ENCODE results near the gene RB1.

DNA sequence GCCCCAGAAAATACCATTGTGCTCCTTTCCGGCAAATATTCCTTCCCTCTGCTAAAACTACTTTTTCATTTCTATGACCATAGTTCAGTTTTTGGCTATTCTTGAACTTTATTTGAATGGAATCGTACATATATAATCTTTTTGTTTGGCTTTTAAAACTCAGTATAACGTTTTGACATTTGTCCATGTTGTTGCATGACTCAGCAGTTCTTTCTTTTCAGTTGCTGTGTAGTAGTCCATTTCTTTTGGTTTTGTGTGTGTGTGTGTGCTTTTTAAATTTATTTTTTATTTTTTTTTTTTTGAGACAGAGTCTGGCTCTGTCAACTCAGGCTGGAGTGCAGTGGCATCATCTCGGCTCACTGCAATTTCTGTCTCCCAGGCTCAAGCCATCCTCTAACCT, 35.5 kb upstream of the RB1 start:
- TF ChIP-seq, protein P1, sequence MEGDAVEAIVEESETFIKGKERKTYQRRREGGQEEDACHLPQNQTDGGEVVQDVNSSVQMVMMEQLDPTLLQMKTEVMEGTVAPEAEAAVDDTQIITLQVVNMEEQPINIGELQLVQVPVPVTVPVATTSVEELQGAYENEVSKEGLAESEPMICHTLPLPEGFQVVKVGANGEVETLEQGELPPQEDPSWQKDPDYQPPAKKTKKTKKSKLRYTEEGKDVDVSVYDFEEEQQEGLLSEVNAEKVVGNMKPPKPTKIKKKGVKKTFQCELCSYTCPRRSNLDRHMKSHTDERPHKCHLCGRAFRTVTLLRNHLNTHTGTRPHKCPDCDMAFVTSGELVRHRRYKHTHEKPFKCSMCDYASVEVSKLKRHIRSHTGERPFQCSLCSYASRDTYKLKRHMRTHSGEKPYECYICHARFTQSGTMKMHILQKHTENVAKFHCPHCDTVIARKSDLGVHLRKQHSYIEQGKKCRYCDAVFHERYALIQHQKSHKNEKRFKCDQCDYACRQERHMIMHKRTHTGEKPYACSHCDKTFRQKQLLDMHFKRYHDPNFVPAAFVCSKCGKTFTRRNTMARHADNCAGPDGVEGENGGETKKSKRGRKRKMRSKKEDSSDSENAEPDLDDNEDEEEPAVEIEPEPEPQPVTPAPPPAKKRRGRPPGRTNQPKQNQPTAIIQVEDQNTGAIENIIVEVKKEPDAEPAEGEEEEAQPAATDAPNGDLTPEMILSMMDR (IDR thresholded peaks at IDR 0.05), result no peak
- TF ChIP-seq, protein P2, sequence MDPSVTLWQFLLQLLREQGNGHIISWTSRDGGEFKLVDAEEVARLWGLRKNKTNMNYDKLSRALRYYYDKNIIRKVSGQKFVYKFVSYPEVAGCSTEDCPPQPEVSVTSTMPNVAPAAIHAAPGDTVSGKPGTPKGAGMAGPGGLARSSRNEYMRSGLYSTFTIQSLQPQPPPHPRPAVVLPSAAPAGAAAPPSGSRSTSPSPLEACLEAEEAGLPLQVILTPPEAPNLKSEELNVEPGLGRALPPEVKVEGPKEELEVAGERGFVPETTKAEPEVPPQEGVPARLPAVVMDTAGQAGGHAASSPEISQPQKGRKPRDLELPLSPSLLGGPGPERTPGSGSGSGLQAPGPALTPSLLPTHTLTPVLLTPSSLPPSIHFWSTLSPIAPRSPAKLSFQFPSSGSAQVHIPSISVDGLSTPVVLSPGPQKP (IDR thresholded peaks at IDR 0.05; ENCODE audit: low read depth, low read length), result no peak
- TF ChIP-seq SREBF2 (IDR thresholded peaks at IDR 0.05), result no peak
- no peak for TF ChIP-seq RARB (CRISPR knock-in tag; IDR thresholded peaks at IDR 0.05)
- no peak for TF ChIP-seq POLR2AphosphoS2 (conservative IDR thresholded peaks at IDR 0.05; ENCODE audit: low read length)
- no peak for TF ChIP-seq POLR2A (IDR thresholded peaks at IDR 0.05; ENCODE audit: low read length)
- TF ChIP-seq, protein P3, sequence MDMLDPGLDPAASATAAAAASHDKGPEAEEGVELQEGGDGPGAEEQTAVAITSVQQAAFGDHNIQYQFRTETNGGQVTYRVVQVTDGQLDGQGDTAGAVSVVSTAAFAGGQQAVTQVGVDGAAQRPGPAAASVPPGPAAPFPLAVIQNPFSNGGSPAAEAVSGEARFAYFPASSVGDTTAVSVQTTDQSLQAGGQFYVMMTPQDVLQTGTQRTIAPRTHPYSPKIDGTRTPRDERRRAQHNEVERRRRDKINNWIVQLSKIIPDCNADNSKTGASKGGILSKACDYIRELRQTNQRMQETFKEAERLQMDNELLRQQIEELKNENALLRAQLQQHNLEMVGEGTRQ (IDR thresholded peaks at IDR 0.05), result no peak
- no peak for TF ChIP-seq JUN (IDR thresholded peaks at IDR 0.05)
- TF ChIP-seq, protein P4, sequence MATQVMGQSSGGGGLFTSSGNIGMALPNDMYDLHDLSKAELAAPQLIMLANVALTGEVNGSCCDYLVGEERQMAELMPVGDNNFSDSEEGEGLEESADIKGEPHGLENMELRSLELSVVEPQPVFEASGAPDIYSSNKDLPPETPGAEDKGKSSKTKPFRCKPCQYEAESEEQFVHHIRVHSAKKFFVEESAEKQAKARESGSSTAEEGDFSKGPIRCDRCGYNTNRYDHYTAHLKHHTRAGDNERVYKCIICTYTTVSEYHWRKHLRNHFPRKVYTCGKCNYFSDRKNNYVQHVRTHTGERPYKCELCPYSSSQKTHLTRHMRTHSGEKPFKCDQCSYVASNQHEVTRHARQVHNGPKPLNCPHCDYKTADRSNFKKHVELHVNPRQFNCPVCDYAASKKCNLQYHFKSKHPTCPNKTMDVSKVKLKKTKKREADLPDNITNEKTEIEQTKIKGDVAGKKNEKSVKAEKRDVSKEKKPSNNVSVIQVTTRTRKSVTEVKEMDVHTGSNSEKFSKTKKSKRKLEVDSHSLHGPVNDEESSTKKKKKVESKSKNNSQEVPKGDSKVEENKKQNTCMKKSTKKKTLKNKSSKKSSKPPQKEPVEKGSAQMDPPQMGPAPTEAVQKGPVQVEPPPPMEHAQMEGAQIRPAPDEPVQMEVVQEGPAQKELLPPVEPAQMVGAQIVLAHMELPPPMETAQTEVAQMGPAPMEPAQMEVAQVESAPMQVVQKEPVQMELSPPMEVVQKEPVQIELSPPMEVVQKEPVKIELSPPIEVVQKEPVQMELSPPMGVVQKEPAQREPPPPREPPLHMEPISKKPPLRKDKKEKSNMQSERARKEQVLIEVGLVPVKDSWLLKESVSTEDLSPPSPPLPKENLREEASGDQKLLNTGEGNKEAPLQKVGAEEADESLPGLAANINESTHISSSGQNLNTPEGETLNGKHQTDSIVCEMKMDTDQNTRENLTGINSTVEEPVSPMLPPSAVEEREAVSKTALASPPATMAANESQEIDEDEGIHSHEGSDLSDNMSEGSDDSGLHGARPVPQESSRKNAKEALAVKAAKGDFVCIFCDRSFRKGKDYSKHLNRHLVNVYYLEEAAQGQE (IDR thresholded peaks at IDR 0.05), result no peak

Data from A549 (cell line).